CD4-positive, alpha-beta T cell treated with Interleukin-4 for 1 hour (primary cell): ENCODE data around the gene AP2A2.

Source experiments
- DNase-seq, 2 donors: peaks; one replicate each; pipeline ENCODE4 v3.0.0-alpha.2; 2020 to 2022

AP2A2 gene

GRCh38 chr11:925496-926301 lies at the start of gene AP2A2:
Gene AP2A2, plus strand, starts transcription at chr11:925870. Its CDS starts 152 bp downstream, at chr11:926022.
- DNase-seq = peak; percentile 89

GRCh38 chr11:876545-876944 lies 49.1 kb upstream of the AP2A2 start:
- DNase-seq = no peak

- peak; percentile 7 to 15 for DNase-seq
Observed at GRCh38 chr11:877565-877964, 48.1 kb upstream of the AP2A2 start.

GRCh38 chr11:880447-880846 lies 45.2 kb upstream of the AP2A2 start:
- no peak for DNase-seq

GRCh38 chr11:882596-882995 lies 43.1 kb upstream of the AP2A2 start:
- DNase-seq = no peak

GRCh38 chr11:883527-883926 lies 42.1 kb upstream of the AP2A2 start:
- DNase-seq = no peak

DNA sequence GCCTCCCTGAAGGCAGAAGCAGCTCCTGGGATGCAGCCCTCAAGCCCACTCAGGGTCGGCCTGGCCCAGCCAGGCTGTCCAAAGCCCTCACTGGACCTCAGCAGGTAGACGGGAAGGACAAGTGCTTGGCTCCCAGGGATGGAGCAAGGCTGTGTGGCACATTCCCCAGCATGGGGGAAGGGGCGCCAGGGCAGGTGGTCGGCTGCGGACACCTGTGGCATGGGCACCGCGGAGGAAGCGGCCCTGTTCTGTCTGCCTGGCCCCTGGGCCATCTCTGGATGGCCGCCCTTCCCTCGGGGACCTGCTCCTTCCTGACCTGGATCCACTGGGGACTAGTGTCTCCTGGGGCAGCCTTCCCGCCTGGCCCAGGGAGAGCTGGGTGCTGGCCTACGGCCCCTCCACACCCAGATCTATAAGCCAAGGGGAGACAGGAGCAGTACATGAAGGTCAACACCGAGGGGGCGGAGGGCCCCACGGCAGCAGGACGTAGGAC lies 41.0 kb upstream of the AP2A2 start:
- DNase-seq = no peak

GRCh38 chr11:886568-886967 lies 39.1 kb upstream of the AP2A2 start:
- DNase-seq = no peak

DNA sequence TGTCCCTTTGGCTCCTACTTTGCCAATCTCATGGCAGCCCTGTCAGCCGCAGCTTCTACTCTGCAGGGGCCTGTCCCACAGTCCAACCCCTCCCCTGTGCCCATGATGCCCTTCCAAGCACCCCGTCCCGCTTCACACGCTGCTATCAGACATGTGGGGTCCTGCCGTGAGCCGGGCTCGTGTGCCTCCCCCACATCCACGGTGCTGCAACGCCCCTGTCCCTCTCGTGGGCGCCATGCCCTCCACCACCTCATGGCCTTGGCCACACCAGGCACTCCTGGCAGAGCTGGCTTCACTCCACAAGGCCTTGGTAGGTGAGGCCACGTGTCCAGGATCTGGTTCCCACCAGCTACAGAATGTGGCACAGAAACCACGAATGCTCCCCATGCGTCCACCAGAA lies 38.1 kb upstream of the AP2A2 start:
- no peak for DNase-seq

- no peak for DNase-seq
Observed at GRCh38 chr11:888310-889212, 37.1 kb upstream of the AP2A2 start.

DNA sequence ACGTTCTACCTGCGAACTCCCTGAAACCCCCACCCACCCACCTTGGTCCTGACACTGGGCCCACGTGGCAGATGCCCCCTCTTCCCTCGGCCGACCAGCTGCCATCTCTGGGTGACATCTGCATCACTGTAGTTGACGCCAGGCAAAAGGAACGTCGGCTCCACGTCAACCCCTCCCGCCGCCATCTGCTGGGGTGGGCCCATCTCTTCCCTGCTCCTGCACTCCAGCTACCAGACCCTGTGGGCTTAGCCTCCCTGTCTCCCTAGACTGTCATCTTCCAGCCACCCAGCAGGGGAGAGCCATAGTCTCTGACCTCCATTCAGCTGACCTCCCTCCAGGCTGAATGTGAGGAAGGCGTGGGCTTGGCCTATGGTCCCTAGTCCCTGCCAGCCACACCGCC lies 36.4 kb upstream of the AP2A2 start:
- DNase-seq = no peak

GRCh38 chr11:889687-890475 lies 35.8 kb upstream of the AP2A2 start:
- no peak for DNase-seq

GRCh38 chr11:890794-891540 lies 34.7 kb upstream of the AP2A2 start:
- no peak for DNase-seq

GRCh38 chr11:893008-893654 lies 32.5 kb upstream of the AP2A2 start:
- DNase-seq = no peak

- DNase-seq = no peak
Observed at GRCh38 chr11:894575-895201, 31.0 kb upstream of the AP2A2 start.

DNA sequence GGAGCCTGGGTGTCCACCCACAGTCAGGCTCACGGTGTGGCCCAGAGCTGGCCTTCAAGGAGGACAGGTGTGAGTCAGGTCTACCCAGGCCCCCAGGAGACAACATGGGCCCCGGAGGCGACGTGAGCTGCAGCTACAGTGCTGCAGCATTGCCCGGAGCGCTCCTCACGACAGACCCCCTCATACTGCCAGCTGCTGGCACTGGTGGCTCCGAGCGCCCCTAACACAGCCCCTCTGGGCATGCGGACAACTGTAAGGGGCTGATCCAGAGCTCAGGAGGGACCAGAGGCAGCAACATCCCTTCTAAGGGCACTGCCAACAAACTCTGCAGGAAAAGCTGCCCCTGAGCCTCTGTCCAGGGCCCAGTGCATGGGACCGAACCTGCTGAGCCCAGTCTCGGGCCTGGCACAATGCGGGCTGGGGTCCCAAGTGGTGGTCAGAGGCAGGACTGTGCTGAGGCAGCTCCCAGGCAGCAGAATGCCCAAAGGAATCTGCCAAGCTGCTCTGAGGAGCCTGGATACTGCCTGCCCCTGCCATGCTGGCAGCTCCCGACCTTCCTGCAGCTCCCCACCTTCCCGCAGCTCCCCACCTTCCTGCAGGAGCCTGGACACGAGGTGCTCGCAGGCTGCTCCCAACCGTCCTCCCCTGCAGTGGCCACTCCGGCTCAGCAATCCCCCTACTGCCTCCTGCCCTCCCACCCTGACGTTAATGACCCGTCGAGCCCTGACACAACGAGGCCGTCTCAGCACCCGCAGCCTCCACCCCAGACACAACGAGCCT lies 30.1 kb upstream of the AP2A2 start:
- DNase-seq = no peak

- DNase-seq = no peak
Observed at GRCh38 chr11:897253-898142, 28.2 kb upstream of the AP2A2 start.

DNA sequence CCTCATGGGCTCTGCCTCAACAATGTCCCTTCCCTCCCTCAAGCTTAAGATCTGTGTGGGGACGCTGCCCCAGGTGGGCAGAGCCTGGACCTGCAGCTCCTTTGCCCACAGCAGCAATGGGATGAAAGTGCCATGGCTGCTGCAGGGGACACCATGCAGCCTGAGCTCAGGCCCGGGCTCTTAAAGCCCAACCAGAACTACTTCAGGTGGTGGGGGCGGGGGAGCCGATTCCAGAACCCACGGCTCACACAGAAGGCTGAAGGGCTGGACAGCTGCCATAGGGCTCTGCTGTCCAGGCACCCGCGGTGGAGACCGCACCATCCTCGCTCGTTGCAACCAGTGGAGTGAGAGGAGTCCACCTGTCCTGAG lies 27.5 kb upstream of the AP2A2 start:
- no peak for DNase-seq

GRCh38 chr11:898540-899190 lies 27.0 kb upstream of the AP2A2 start:
- DNase-seq = no peak
